Measurements from ENCODE around the gene BMERB1.
A peak's percentile ranks its signal among the peaks of the same experiment; 100 is the strongest.
"Not testable (repeated sequence)": the region's sequence is repeated elsewhere in the genome, so short reads cannot be mapped to it uniquely, and the experiment has no call there.

The BMERB1 gene
- total RNA-seq: 0 to 1.8 (median 0.74) reads per million in 4 donors

DNA sequence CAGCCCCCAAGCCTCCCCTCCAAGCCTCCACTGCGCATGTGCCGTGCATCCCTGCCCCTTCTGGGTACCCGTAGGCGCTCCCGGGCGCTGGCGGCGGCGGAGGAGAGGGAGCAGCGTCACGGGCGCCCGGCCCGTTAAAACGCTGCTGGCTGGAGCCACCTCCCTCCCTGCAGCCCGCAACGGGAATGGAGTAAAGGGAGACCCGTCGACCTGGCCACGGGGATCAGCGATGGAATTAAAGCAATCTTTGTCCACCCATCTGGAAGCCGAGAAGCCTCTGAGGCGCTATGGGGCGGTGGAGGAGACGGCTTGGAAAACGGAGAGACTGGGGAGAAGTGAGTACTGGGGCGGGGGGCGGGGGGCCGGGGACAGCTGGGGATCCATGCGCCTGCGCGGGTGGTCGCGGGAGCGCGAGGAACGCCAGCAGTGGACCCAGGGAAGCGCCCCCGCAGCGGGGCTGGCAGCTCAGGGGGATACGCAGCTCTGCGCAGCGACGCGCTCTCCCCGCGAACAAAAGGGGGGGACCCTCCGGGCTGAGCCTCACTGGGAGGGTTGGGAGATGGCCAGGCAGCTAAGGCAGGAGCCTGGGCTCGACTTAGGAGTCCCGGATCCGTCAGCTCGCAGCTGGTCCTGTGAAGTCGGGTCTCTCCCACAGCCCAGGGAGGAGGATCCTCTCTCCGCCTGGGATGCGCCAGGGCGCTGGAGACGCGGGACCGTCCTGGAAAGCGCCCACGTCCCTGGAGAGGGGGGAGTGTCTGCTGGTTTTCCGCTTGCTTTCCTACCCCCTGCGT is at the start of gene BMERB1:
Gene BMERB1, plus strand, starts transcription at position 164 of the 791 bp plus-strand sequence. Its CDS starts 66 bp downstream, at position 230.
- peak in 4 of 5 donors; percentile 10 to 56 (median 18) for DNase-seq

DNA sequence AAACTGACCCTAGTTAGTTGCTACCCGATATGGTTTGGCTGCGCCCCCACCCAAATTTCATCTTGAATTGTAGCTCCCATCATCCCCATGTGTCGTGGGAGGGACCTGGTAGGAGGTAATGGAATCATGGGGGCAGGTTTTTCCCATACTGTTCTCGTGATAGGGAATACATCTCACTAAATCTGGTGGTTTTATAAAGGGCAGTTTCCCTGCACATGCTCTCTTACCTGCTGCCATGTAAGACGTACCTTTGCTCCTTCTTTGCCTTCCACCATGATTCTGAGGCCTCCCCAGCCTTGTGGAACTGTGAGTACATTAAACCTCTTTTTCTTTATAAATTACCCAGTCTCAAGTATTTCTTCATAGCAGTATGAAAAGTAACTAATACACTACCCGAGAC is 46.3 kb upstream of the BMERB1 start:
- not testable (repeated sequence) for DNase-seq

DNA sequence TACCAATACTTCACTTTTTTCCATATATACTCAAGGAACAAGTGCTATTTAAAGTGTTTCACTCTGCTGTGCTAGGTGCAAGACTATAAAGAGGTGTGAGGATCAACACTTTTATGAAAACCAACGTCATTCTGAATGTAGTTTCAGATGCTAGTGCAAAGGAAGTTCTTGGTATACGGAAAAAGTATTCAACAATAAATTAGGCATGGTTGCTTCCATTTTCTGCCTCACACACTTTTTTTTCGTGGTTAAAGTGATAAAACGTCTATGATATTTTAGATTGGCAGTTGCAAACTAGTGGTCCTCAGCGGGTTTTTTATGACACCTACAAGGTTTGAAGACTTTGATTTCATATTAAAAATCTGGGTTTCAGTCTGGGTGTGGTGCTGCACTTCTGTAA is 44.5 kb upstream of the BMERB1 start:
- DNase-seq: not testable (repeated sequence)

DNA sequence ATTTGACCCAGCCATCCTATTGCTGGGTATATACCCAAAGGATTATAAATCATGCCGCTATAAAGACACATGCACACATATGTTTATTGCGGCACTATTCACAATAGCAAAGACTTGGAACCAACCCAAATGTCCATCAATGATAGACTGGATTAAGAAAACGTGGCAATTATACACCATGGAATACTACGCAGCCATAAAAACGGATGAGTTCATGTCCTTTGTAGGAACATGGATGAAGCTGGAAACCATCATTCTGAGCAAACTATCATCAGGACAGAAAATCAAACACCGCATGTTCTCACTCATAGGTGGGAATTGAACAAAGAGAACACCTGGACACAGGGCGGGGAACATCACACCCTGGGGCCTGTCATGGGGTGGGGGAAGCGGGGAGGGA is 41.4 kb upstream of the BMERB1 start:
- not testable (repeated sequence) for DNase-seq

DNA sequence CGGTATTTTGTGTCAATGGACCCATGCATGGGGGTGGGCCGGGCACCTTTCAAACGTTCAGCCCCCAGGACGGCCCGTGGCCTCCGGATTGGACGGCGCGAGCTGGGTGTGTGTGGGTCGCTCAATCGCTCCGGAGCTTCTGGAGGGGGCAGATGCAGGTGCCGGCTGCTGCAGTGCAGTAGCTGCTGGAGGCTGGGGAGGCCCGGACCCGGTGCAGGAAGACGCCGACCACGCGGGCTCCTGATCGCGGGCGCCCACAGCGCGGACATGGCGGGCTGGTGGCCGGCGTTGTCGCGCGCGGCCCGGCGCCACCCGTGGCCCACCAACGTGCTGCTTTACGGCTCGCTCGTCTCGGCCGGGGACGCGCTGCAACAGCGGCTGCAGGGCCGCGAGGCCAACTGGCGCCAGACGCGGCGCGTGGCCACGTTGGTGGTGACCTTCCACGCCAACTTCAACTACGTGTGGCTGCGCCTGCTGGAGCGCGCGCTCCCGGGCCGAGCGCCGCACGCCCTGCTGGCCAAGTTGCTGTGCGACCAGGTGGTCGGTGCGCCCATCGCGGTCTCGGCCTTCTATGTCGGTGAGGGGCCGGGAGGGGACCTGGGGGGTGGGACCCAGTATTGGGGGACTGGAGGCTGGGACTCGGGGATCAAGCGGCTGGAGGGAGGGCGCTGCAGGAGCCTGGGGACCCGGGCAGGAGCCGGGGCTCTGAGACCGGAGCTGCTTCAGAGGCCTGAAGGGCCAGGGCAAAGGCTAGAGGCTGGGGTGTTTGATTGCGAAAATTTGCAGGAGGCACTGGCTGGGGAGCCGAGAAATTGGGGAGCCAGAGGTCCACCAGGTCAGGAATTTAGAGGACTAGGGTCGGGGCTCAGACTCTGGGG is 38.5 kb upstream of the BMERB1 start, which contains the start of gene MPV17L:
Gene MPV17L, plus strand, starts transcription at position 124 of the 878 bp plus-strand sequence. Its CDS starts 144 bp downstream, at position 268.
- not testable (repeated sequence) for DNase-seq

DNA sequence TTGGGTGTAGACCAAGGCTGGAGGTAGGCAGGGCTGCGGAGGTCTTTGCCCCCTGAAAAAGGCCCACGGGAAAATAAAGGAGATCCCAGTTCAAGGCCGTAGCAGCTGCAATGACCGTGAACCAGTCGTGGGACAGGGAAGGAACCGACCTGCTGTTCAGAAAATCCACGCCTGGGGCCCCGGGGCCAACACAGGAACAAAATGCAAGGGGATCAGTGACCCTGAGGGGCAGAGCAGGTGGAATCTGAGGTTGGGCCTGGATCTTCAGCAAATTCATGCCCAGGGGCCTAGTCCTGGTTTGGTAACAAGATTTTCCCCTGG is 37.9 kb upstream of the BMERB1 start:
- not testable (repeated sequence) for DNase-seq

DNA sequence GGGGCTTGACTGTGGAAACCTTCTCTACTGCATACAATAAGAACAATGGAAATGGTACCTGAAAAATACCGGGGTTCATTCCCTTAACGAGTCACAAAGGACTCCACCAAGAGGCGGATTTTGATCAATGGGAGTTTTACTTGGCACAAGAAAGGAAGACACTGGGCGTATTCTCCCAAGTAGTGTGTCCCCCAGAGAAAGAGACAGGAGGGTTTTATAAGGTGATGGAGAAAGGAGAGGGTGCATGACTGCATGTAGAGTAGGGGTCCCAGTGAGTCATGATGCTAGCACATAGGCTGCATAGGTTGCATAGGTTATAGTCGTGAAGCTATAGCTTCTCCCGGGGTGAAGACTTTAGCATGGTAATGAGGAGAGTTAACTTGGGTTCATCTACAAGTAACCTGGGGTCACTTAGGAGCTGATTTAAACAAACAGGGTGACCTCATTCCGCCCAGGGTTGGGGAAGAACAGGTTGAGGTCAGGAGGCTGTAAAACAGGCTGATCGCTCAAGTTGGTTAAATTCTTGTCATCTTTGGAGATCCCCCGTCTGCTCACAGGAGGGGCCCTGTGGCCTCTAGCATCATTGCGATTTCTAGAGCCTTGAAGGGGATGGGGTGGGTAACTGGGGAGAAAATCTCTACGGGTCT is 37.3 kb upstream of the BMERB1 start:
- no peak for DNase-seq

DNA sequence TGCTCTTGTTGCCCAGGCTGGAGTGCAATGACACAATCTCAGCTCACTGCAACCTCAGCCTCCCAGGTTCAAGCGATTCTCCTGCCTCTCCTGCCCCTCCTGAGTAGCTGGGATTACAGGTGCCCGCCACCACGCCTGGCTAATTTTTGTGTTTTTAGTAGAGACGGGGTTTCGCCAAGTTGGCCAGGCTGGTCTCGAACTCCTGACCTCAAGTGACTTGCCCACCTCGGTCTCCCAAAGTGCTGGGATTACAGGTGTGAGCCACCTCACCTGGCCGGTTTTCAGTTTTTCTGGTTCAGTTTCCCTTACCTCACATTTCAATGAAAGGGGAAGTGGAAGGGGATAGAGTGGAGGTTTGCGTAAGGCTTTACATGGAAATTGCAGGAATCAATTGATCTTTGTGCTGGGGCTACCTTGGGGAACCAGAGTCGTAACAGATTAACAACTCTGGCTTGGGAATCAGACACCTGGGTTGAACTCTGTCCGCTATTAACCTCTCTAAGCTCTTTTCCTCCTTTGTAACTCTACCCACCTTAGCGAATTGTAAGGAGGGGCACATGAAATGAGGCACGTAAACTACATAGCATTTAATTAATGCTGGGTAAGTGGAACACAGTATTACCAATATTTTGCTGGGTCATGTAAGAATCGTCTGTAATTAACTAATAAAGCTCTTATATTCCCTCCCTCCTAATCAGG is 35.6 kb upstream of the BMERB1 start:
- no peak for DNase-seq

DNA sequence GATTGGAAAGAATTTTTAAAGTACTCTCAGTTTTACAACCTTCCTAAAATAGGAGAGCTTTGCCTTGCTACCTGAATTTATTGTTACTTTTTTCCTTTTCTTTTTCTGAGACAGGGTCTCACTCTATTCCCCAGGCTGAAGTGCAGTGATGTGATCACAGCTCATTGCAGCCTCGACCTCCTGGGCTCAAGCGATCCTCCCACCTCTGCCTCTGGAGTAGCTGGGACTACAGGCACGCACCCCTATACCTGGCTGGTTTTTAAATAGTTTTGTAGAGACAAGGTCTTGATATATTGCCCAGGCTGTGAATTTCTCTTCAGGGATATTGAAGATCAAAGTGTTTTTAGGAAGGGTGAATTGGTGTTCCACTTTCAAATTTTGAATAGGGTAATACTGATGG is 35.1 kb upstream of the BMERB1 start:
- no peak for DNase-seq

DNA sequence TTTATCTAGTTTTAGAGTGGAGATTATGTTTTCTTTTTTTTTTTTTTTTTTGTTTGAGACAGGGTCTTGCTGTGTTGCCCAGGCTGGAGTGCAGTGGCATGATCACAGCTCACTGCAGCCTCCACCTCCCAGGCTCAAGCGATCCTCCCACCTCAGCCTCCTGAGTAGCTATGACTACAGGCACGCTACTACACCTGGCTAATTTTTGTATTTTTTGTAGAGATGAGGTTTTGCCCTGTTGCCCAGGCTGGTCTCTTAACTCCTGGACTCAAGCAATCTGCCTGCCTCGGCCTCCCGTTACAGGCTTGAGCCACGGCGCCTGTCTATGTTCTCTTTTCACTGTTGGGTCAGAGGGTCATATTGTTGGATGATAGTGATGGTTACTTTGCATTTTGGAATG is 34.1 kb upstream of the BMERB1 start:
- DNase-seq: not testable (repeated sequence)

DNA sequence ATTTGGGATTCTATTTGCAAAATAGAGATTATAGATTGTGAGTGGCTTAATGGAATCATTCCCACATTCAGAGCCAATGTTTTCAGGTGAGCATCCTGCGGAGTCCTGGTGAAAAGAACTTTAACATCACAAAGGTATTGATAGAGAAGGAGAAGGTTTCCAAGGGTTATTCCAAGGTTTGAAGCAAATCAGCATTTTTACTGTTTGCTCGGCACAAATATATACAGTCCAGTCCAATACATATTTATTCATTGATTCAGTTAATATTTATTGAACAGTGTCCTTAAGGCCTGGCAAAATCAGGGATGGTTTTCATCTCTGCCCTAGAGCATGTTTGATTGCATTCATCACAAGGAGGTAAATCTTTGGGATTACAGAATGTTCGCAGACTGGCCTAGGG is 32.4 kb upstream of the BMERB1 start:
- no peak for DNase-seq

DNA sequence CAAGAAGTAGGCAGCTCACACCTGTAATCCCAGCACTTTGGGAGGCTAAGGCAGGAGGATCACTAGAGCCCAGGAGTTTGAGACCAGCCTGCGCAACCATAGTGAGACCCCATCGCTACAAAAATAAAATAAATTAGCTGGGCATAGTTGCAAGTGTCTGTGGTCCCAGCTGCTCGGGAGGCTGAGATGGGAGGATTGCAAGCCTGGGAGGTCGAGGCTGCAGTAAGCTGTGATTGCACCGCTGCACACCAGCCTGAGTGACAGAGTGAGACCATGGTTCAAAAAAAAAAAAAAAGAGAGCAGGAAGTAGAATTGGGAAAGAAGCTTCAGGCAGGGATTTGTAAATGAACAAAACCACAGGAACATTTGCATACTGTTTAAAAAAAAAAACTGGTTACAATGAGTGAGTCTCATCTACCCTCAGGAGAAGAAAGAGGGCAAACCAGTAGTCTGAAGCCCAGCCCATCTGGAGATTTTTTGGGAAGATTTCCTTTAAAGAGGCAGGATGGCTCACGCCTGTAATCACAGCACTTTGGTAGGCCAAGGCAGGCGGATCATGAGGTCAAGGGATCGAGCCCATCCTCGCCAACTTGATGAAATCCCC is 30.9 kb upstream of the BMERB1 start:
- DNase-seq: no peak

DNA sequence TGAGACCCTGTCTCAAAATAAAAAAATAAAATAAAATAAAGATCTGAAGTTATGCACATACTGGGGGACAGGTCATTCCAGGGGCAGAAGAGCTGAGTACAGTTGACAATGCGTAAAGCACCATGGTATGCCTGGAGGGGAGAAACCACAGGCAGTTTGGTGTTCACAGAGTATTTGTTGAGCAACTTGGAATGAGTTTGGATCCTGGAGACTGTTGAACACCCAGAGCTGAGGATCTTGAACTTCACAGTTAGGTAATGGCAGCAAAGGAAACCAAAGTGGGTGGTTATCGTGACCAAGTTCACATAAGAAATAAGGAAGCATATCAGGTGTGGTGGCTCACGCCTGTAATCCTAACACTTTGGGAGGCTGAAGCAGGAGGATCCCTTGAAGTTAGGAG is 30.3 kb upstream of the BMERB1 start:
- not testable (repeated sequence) for DNase-seq

DNA sequence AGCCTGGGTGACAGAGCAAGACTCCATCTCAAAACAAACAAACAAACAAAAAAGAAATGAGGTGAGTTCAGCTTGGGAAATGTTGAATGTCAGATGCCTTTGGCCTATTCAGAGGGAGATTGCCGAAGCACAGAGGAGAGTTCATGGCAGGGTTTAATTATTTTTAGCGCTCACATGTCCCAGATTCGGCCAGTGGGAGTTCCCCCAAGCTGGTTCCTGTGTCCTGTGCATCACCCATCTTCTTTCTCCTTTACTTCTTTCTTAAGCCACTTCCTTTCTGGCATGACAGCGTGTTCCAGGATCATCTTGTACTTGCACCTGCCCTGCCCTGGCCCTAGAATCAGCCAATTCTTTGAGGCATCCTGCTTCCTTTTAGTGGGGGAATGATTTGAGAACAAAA is 29.6 kb upstream of the BMERB1 start:
- no peak for DNase-seq

DNA sequence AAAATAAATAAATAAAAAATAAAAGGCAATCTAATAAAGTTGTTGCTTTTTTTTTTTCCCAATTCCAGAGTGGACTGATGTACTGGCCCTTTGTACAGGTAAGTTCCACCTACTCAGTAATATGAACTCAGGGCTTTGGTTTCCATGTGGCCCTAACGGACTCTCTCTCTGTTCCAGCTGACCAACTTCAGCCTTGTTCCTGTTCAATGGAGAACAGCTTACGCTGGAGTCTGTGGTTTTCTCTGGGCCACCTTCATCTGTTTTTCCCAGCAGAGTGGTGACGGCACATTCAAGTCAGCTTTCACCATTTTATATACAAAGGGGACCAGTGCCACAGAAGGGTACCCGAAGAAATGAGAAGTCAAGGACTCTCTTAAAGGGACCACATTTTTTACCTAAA is 26.6 kb upstream of the BMERB1 start:
- DNase-seq: not testable (repeated sequence)

DNA sequence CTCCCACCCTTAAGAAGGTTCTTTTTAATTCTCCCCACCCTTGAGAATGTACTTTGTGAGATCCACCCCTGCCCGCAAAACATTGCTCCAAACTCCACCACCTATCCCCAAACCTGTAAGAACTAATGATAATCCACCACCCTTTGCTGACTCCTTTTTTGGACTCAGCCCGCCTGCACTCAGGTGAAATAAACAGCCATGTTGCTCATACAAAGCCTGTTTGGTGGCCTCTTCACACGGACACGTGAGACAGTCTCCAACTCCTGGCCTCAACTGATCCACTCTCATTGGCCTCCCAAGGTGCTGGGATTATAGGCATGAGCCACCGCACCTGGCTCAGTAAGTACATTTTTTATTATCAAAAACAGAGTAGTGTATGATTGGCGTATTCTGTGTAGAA is 24.9 kb upstream of the BMERB1 start:
- not testable (repeated sequence) for DNase-seq

DNA sequence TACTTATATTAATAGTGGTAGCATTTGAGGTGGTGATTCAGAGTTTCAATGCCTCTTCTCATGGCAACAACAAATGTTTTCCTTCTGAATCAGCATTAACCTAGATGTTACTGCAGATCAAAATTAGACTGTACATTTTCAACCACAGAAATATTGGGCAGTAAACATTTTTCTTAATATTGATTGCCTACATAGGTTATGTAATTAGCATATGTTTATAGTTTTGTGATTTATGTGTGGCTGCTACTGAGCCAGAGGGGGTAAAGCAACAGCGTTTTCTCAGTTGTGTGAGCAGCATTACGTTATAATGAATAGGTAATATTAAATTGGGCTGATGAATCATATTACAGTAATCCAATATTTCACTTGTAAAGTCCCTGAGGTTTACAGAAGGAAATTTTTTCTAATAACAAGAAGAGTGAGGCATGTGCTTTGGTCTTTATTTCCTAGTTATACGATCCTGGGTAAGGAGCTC is 18.8 kb upstream of the BMERB1 start:
- DNase-seq: no peak

DNA sequence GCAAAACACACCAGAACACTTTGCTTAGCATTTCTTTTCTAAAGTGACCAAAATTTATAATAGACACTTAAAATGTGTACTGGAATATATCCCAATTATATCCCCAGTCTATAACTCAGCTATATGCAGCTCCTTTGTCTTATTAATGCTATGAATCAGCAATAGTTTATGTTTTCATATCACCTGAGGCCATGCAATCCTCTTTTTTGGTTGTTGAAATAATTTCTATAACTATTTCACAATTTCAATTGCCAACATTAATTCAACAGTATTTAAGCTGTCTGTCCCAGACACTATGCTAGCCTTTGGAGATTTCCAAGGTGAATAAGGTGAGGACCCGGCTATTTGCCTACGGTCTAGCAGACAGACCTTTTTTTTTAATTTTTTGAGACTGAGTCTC is 17.2 kb upstream of the BMERB1 start:
- no peak for DNase-seq

DNA sequence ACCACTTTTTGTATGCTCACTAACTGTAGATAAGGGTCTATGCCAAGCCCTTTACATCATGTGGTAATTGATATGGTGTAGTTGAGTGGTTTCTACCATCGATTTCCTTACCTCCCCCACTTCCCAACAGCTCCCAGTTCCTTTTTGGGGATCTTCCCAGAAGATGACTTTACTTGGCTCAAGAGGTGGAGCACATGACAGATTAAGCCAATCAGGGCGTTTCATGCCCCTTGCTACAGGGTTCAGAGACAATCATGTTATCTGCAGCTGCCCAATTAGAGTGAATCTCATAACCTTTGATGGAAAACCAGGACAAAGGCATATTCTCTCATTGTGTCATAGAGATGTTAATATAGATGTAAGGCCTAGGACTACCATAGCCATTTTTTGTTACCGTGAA is 16.2 kb upstream of the BMERB1 start:
- DNase-seq: no peak

DNA sequence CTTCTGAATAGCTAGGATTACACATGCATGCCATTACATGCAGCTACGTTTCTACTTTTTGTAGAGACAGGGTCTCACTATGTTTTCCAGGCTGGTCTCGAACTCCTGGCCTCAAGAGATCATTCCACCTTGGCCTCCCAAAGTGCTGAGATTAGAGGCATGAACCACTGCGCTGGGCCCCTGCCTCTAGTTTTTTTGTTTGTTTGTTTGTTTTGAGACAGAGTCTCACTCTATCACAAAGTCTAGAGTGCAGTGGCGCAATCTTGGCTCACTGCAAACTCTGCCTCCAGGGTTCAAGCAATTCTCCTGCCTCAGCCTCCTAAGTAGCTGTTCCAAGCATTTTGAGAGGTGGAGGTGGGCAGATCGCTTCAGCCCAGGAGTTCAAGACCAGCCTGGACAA is 12.7 kb upstream of the BMERB1 start:
- not testable (repeated sequence) for DNase-seq

DNA sequence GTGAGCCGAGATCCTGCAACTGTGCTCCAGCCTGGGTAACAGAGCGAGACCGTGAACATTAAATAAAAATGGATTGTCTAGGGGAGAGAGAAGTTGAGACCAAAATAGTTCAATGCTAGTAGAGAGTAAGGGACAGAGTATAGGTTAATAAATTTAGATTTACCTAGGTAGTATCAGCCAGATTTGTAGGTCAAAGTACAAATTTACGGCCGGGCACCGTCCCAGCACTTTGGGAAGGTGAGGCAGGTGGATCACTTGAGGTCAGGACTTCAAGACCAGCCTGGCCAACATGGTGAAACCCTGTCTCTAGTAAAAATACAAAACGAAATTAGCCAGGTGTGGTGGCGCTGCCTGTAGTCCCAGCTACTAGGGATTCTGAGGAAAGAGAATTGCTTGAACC is 12.2 kb upstream of the BMERB1 start:
- no peak for DNase-seq

DNA sequence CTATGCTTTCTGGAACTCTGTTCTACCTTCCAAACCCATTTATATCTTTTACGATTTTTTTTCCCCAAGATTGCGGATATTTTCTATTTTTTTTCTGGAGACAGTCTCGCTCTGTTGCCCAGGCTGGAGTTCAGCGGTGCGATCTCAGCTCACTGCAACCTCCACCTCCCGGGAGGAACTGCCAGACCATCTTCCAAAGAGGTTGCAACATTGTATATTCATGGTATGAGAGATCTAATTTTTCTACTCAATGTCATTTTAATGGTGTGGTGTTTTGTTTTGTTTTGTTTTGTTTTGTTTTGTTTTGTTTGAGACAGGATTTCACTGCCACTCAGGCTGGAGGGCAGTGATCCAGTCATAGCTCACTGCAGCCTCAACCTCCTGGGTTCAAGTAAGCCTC is 8.5 kb upstream of the BMERB1 start:
- DNase-seq: no peak

All from T-helper 1 cell (primary cell).